ENCODE data around the gene ARL15. TPM values are rescaled to one million over a fixed set of nuclear protein-coding genes. Genes with fewer than 3 reads are reported as not detected.

The ARL15 gene
- total RNA-seq, 6 donors from 2014 or later: 6.7 to 36.4 (median 20.7) TPM

- ATAC-seq (ENCODE audit: low FRiP score in 2 of 2) (no peak), DNase-seq (no peak)
- Histone ChIP-seq H3K4me3 (no peak overlapping the region), H3K4me1 (peaks cover 0 to 3% (median 0%) of the 10 kb centered on the region in 4 donors), H3K36me3 (no peaks in the 10 kb centered on the region), H3K27ac (no peak overlapping the region), H3K9me3 (no peaks in the 10 kb centered on the region), H3K27me3 (no peaks in the 10 kb centered on the region)
- TF ChIP-seq POLR2A (IDR thresholded peaks at IDR 0.05) (no peak), POLR2AphosphoS5 (IDR thresholded peaks at IDR 0.05) (no peak), EP300 (IDR thresholded peaks at IDR 0.05) (no peak)
- TF ChIP-seq, protein P1, sequence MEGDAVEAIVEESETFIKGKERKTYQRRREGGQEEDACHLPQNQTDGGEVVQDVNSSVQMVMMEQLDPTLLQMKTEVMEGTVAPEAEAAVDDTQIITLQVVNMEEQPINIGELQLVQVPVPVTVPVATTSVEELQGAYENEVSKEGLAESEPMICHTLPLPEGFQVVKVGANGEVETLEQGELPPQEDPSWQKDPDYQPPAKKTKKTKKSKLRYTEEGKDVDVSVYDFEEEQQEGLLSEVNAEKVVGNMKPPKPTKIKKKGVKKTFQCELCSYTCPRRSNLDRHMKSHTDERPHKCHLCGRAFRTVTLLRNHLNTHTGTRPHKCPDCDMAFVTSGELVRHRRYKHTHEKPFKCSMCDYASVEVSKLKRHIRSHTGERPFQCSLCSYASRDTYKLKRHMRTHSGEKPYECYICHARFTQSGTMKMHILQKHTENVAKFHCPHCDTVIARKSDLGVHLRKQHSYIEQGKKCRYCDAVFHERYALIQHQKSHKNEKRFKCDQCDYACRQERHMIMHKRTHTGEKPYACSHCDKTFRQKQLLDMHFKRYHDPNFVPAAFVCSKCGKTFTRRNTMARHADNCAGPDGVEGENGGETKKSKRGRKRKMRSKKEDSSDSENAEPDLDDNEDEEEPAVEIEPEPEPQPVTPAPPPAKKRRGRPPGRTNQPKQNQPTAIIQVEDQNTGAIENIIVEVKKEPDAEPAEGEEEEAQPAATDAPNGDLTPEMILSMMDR (IDR thresholded peaks at IDR 0.05): no peak
- 76 to 80% methylated on average over 2 of the region's 2 CpGs for WGBS, 2 donors
Measured at GRCh38 chr5:54140247-54140840, 170.0 kb downstream of the ARL15 start.

DNA sequence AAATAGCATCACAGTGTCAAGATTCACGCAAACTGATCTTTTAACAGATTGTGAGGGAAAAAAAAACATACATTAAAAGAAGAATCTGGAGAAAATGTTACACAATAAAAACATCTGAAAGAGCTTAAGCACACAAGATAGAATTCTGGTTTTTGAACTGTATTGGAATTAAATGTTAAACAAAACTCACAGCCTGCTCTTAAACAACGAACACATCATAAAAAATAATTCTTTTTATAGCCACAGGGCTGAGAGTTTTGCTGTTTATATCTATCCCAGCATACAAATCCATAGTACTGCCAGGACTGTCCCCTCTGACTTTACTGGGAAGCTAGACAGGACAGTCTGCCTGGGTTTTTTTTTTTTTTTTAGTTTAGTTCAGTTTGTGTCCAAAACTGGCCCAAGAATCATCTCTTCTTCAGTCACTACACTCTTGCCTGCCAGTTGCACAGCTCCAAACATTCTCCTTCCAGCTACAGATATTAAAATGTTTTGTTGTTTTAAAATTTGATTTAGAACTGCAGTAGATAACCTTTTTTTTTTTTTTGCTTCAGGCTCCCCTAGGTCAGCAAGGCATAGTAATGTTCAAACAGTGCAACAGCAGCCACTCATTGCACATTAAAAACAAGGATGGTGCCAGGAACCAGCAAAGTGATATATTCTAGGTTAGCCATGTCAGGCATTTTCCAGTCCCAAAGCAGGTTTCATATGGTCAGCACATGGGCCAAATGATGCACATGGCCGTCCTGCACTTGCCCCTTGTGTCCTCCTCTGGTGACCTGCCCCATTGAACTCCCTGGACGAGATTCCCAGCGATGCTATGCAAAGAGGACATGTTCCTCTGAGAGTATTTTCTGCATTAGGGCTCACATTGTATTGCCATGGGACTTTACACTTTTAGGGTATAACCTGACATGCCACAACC is 173.6 kb downstream of the ARL15 start:
- Histone ChIP-seq H3K27me3 (no peaks in the 10 kb centered on the region), H3K4me3 (no peak overlapping the region), H3K36me3 (no peaks in the 10 kb centered on the region), H3K9me3 (no peaks in the 10 kb centered on the region), H3K4me1 (peaks cover 0 to 3% (median 0%) of the 10 kb centered on the region in 4 donors), H3K27ac (no peak overlapping the region)
- no peak for DNase-seq
- TF ChIP-seq POLR2A (IDR thresholded peaks at IDR 0.05) (no peak), EP300 (IDR thresholded peaks at IDR 0.05) (no peak), POLR2AphosphoS5 (IDR thresholded peaks at IDR 0.05) (no peak)
- TF ChIP-seq, protein P1 (IDR thresholded peaks at IDR 0.05): no peak
- peak in 1 of 2 donors; percentile 38 for ATAC-seq (ENCODE audit: low FRiP score in 2 of 2)
- 84 to 90% methylated on average over 5 of the region's 5 CpGs for WGBS, 2 donors

- peaks cover 0 to 3% (median 0%) of the 10 kb centered on the region in 4 donors for H3K4me1 ChIP-seq
- H3K9me3 ChIP-seq: no peaks in the 10 kb centered on the region
- TF ChIP-seq POLR2A (IDR thresholded peaks at IDR 0.05): no peak
- no peak for TF ChIP-seq POLR2AphosphoS5 (IDR thresholded peaks at IDR 0.05)
- ATAC-seq (ENCODE audit: low FRiP score in 2 of 2) (no peak), DNase-seq (no peak)
- H3K27me3 ChIP-seq: no peaks in the 10 kb centered on the region
- no peaks in the 10 kb centered on the region for H3K36me3 ChIP-seq
- H3K27ac ChIP-seq: no peak overlapping the region
- WGBS, 2 donors: 74 to 85% methylated on average over 2 of the region's 2 CpGs
- no peak overlapping the region for H3K4me3 ChIP-seq
Measured at GRCh38 chr5:54135042-54135441, 175.3 kb downstream of the ARL15 start.

DNA sequence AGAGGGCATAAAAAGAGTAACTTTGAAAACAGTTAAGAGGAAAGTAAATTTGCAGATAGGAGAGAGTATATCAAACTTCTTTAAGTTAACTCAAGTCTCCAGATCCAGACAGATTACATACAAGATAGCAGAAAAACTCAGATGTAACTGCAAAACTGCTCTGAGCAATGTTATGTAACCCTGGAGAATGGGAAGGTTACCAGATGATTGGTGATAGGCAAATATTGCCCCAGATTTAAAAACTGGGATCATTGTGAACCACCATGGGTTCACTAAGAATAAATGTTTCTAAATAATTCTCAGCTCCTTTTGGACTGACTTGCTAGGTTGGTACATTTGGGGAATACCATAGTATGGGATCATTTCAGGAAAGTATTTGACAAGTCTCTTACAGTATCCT is 176.5 kb downstream of the ARL15 start:
- no peak overlapping the region for H3K27ac ChIP-seq
- ATAC-seq (ENCODE audit: low FRiP score in 2 of 2) (no peak), DNase-seq (no peak)
- TF ChIP-seq POLR2A (IDR thresholded peaks at IDR 0.05) (no peak), POLR2AphosphoS5 (IDR thresholded peaks at IDR 0.05) (no peak), EP300 (IDR thresholded peaks at IDR 0.05) (no peak)
- TF ChIP-seq, protein P1 (IDR thresholded peaks at IDR 0.05): no peak
- H3K9me3 ChIP-seq: no peaks in the 10 kb centered on the region
- peaks cover 0 to 3% (median 0%) of the 10 kb centered on the region in 4 donors for H3K4me1 ChIP-seq
- no peaks in the 10 kb centered on the region for H3K27me3 ChIP-seq
- no peak overlapping the region for H3K4me3 ChIP-seq
- no peaks in the 10 kb centered on the region for H3K36me3 ChIP-seq

DNA sequence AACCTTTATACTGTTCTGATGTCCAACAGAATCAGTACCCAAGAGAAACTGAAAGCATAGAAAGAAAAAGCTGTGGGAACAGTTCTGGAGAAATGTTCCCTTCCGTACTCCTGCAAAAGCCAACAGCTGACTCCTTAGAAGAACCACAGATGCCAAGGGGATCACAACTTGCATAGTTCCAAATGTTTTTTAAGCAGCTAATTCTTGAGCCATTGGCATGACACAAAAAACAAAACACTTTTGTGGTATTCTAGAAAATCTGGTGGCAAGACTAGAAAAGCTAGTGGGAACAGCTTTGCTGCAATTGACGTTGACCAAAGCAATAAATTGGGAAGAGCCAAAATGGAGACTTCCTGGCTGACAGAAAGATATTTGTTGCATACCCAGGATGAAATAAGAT is 189.9 kb downstream of the ARL15 start:
- no peak for DNase-seq
- WGBS, 2 donors: 91 to 96% methylated on average over 2 of the region's 2 CpGs
- H3K9me3 ChIP-seq: no peaks in the 10 kb centered on the region
- no peaks in the 10 kb centered on the region for H3K4me1 ChIP-seq
- no peak overlapping the region for H3K4me3 ChIP-seq
- H3K36me3 ChIP-seq: no peaks in the 10 kb centered on the region
- H3K27ac ChIP-seq: no peak overlapping the region
- TF ChIP-seq, protein P1 (IDR thresholded peaks at IDR 0.05): no peak
- TF ChIP-seq POLR2A (IDR thresholded peaks at IDR 0.05): no peak
- TF ChIP-seq POLR2AphosphoS5 (IDR thresholded peaks at IDR 0.05): no peak
- no peak for TF ChIP-seq EP300 (IDR thresholded peaks at IDR 0.05)
- no peak for ATAC-seq (ENCODE audit: low FRiP score in 2 of 2)
- no peaks in the 10 kb centered on the region for H3K27me3 ChIP-seq

All from upper lobe of left lung (tissue), 6 donors.